ENCODE measurements around the gene KCND3. TPM values are rescaled to one million over a fixed set of nuclear protein-coding genes. Genes with fewer than 3 reads are reported as not detected.

The KCND3 gene
- total RNA-seq, 1 donor from 2014 or later, result not detected

GRCh38 chr1:111956155-111956771 lies 33.2 kb downstream of the KCND3 start:
- H3K4me3 ChIP-seq (ENCODE audit: low read depth, low read length), result no peak overlapping the region
- no peak for DNase-seq (ENCODE audit: low read depth)
- no peak for TF ChIP-seq CTCF (conservative IDR thresholded peaks at IDR 0.05; ENCODE audit: low read depth, low read length)

- no peak for TF ChIP-seq CTCF (conservative IDR thresholded peaks at IDR 0.05; ENCODE audit: low read depth, low read length)
- DNase-seq (ENCODE audit: low read depth), result no peak
- no peak overlapping the region for H3K4me3 ChIP-seq (ENCODE audit: low read depth, low read length)
Measured at GRCh38 chr1:111955755-111956154, 33.7 kb downstream of the KCND3 start.

GRCh38 chr1:111953797-111954196 lies 35.7 kb downstream of the KCND3 start:
- DNase-seq (ENCODE audit: low read depth), result no peak
- no peak overlapping the region for H3K4me3 ChIP-seq (ENCODE audit: low read depth, low read length)
- TF ChIP-seq CTCF (conservative IDR thresholded peaks at IDR 0.05; ENCODE audit: low read depth, low read length), result no peak

- no peak for DNase-seq (ENCODE audit: low read depth)
- H3K4me3 ChIP-seq (ENCODE audit: low read depth, low read length), result no peak overlapping the region
- TF ChIP-seq CTCF (conservative IDR thresholded peaks at IDR 0.05; ENCODE audit: low read depth, low read length), result no peak
Measured at GRCh38 chr1:111952125-111952657, 37.3 kb downstream of the KCND3 start.

- no peak for TF ChIP-seq CTCF (conservative IDR thresholded peaks at IDR 0.05; ENCODE audit: low read depth, low read length)
- DNase-seq (ENCODE audit: low read depth), result no peak
- no peak overlapping the region for H3K4me3 ChIP-seq (ENCODE audit: low read depth, low read length)
Measured at GRCh38 chr1:111948209-111949171, 41.0 kb downstream of the KCND3 start.

- no peak for DNase-seq (ENCODE audit: low read depth)
- no peak overlapping the region for H3K4me3 ChIP-seq (ENCODE audit: low read depth, low read length)
- TF ChIP-seq CTCF (conservative IDR thresholded peaks at IDR 0.05; ENCODE audit: low read depth, low read length), result no peak
Measured at GRCh38 chr1:111943846-111944749, 45.4 kb downstream of the KCND3 start.
